Neural cell (in vitro differentiated cells): ENCODE measurements around the gene TPMT. TPM values are rescaled to one million over a fixed set of nuclear protein-coding genes. Genes with fewer than 3 reads are reported as not detected.
"Not testable (repeated sequence)": the region's sequence is repeated elsewhere in the genome, so short reads cannot be mapped to it uniquely, and the experiment has no call there.

Source experiments
- H2AFZ ChIP-seq: fragments of 200-600, 300-800 bp; sonication (generic), shearing (Covaris generic); 2 replicates; pipeline ENCODE4 v1.6.0; 2014; ENCODE audit warnings: low read depth, mild to moderate bottlenecking, antibody characterized with exemption, low read length, moderate library complexity
- H3F3A ChIP-seq: fragments of 200-600 bp; shearing (Covaris generic); 2 replicates; pipeline ENCODE4 v1.6.1; 2016; ENCODE audit warnings: mild to moderate bottlenecking, moderate library complexity, mixed read lengths, antibody characterized with exemption, low read length; ENCODE audit not compliant: insufficient read depth, poor library complexity, severe bottlenecking
- H3K27ac ChIP-seq: fragments of 200-600, 300-800 bp; sonication (generic), shearing (Covaris generic); 2 replicates; pipeline ENCODE4 v1.5.1; 2014; ENCODE audit warnings: mild to moderate bottlenecking, low read length, moderate library complexity
- H3K27me3 ChIP-seq: fragments of 300-800, 200-600 bp; sonication (generic), shearing (Covaris generic); 2 replicates; pipeline ENCODE4 v1.6.0; 2014; ENCODE audit warnings: mild to moderate bottlenecking, low read depth, low read length, moderate library complexity; ENCODE audit not compliant: insufficient read depth
- H3K36me3 ChIP-seq: fragments of 300-800, 200-600 bp; sonication (generic), shearing (Covaris generic); 2 replicates; pipeline ENCODE4 v1.5.1; 2014; ENCODE audit warnings: mild to moderate bottlenecking, antibody characterized with exemption, low read length, moderate library complexity; ENCODE audit not compliant: insufficient read depth
- H3K4me2 ChIP-seq: fragments of 300-800, 200-600 bp; sonication (generic), shearing (Covaris generic); 2 replicates; pipeline ENCODE4 v1.6.0; 2014; ENCODE audit warnings: mild to moderate bottlenecking, low read length
- H3K4me3 ChIP-seq: fragments of 300-800, 200-600 bp; sonication (generic), shearing (Covaris generic); 2 replicates; pipeline ENCODE4 v1.5.1; 2014; ENCODE audit warnings: mild to moderate bottlenecking, low read length, moderate library complexity
- H3K79me2 ChIP-seq: fragments of 200-600 bp; shearing (Covaris generic); replicated peaks from 2 replicates; pipeline ENCODE4 v1.6.0; 2014; ENCODE audit warnings: mild to moderate bottlenecking, low read length, moderate library complexity; ENCODE audit not compliant: insufficient read depth
- H3K9ac ChIP-seq: fragments of 300-800, 200-600 bp; sonication (generic), shearing (Covaris generic); 2 replicates; pipeline ENCODE4 v1.6.1; 2016; ENCODE audit warnings: mild to moderate bottlenecking, low read length, mixed read lengths
- H3K9me2 ChIP-seq: fragments of 200-600 bp; shearing (Covaris generic); 2 replicates; pipeline ENCODE4 v1.6.1; 2016; ENCODE audit warnings: mild to moderate bottlenecking, low read length, mixed read lengths; ENCODE audit not compliant: insufficient read depth
- H3K9me3 ChIP-seq: fragments of 200-600, 300-800 bp; sonication (generic), shearing (Covaris generic); 2 replicates; pipeline ENCODE4 v1.6.1; 2016; ENCODE audit warnings: mild to moderate bottlenecking, mixed run types, low read length, moderate library complexity, mixed read lengths
- H4K20me1 ChIP-seq: fragments of 200-600 bp; shearing (Covaris generic); 2 replicates; pipeline ENCODE4 v1.6.1; 2016; ENCODE audit warnings: mild to moderate bottlenecking, mixed run types; ENCODE audit not compliant: insufficient read depth
- EP300 ChIP-seq: fragments of 450-650 bp; conservative IDR thresholded peaks from 2 replicates; pipeline ENCODE4 v1.6.1; 2014; ENCODE audit warnings: antibody characterized with exemption, mild to moderate bottlenecking, moderate library complexity; ENCODE audit not compliant: poor library complexity, severe bottlenecking
- EZH2 ChIP-seq: fragments of 200-600, 300-800 bp; shearing (Covaris generic), sonication (generic); IDR thresholded peaks from 2 replicates; pipeline ENCODE4 v1.6.1; 2014; ENCODE audit warnings: antibody characterized with exemption, low read length, borderline replicate concordance, mild to moderate bottlenecking; ENCODE audit not compliant: insufficient read depth, poor library complexity, severe bottlenecking
- MXI1 ChIP-seq: fragments of 450-650 bp; conservative IDR thresholded peaks from 2 replicates; pipeline ENCODE4 v1.6.1; 2014; ENCODE audit warnings: antibody characterized with exemption, mild to moderate bottlenecking; ENCODE audit not compliant: poor library complexity, severe bottlenecking
- POLR2AphosphoS5 ChIP-seq: IDR thresholded peaks from 2 replicates; pipeline ENCODE4 v1.6.1; 2012
- RAD21 ChIP-seq: fragments of 450-650 bp; conservative IDR thresholded peaks from 2 replicates; pipeline ENCODE4 v1.6.1; 2014; ENCODE audit warnings: antibody characterized with exemption, mild to moderate bottlenecking, moderate library complexity
- SMC3 ChIP-seq: fragments of 450-650 bp; conservative IDR thresholded peaks from 2 replicates; pipeline ENCODE4 v1.6.1; 2014; ENCODE audit warnings: antibody characterized with exemption, mild to moderate bottlenecking, moderate library complexity; ENCODE audit not compliant: poor library complexity
- TAF1 ChIP-seq: IDR thresholded peaks from 2 replicates; pipeline ENCODE4 v1.6.1; 2012; ENCODE audit warnings: low read depth
- polyA plus RNA-seq: library from polyadenylated mRNA; depleted of rRNA; stranded (reverse); fragments of >200 nt; gene quantifications from 2 replicates; pipeline ENCODE4 v1.2.3, GENCODE V29; 2014
- TF ChIP-seq, protein P1 (sequence below): IDR thresholded peaks from 2 replicates; pipeline ENCODE4 v1.6.1; 2012; ENCODE audit warnings: borderline replicate concordance
- TF ChIP-seq, protein P2 (sequence below): fragments of 450-650 bp; IDR thresholded peaks from 2 replicates; pipeline ENCODE4 v1.5.1; 2014; ENCODE audit warnings: antibody characterized with exemption, mild to moderate bottlenecking, moderate library complexity; ENCODE audit not compliant: poor library complexity, severe bottlenecking

The TPMT gene
- polyA plus RNA-seq, 1 donor from 2014 or later, result 5.7 TPM

DNA sequence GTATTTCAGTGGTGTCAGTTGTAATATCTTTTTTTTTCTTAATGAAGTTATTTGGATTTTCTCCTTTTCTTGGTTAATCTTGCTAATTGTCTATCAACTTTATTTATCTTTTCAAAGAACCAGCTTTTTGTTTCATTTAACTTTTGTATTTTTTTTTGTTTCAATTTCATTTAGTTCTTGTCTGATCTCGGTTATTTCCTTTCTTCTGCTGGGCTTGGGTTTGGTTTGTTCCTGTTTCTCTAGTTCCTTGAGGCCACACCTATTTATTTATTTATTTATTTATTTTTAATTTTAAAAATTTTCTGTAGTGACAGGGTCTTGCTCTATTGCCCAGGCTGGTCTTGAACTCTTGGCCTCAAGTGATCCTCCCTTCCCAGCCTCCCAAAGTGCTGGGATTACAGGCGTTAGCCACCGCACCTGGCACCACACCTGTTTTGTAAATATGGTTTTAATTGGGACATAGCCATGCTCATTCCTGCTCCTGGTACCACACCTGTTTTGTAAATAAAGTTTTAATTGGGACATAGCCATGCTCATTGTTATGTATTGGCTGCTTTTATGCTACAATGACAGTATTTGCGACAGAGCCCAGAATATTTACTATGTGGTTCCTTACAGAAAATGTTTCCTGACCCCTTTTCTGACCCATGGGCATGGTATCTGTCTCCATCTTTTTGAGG, 22.5 kb upstream of the TPMT start:
- Histone ChIP-seq H3K9me3 (no peaks in the 10 kb centered on the region), H3K27ac (no peak overlapping the region), H3K4me3 (no peak overlapping the region), H3K9ac (no peak overlapping the region), H3F3A (no peaks in the 10 kb centered on the region), H3K36me3 (no peaks in the 10 kb centered on the region), H2AFZ (no peak overlapping the region), H4K20me1 (no peaks in the 10 kb centered on the region), H3K4me2 (no peak overlapping the region), H3K79me2 (no peaks in the 10 kb centered on the region), H3K9me2 (no peaks in the 10 kb centered on the region), H3K27me3 (no peaks in the 10 kb centered on the region)
- TF ChIP-seq, protein P1, sequence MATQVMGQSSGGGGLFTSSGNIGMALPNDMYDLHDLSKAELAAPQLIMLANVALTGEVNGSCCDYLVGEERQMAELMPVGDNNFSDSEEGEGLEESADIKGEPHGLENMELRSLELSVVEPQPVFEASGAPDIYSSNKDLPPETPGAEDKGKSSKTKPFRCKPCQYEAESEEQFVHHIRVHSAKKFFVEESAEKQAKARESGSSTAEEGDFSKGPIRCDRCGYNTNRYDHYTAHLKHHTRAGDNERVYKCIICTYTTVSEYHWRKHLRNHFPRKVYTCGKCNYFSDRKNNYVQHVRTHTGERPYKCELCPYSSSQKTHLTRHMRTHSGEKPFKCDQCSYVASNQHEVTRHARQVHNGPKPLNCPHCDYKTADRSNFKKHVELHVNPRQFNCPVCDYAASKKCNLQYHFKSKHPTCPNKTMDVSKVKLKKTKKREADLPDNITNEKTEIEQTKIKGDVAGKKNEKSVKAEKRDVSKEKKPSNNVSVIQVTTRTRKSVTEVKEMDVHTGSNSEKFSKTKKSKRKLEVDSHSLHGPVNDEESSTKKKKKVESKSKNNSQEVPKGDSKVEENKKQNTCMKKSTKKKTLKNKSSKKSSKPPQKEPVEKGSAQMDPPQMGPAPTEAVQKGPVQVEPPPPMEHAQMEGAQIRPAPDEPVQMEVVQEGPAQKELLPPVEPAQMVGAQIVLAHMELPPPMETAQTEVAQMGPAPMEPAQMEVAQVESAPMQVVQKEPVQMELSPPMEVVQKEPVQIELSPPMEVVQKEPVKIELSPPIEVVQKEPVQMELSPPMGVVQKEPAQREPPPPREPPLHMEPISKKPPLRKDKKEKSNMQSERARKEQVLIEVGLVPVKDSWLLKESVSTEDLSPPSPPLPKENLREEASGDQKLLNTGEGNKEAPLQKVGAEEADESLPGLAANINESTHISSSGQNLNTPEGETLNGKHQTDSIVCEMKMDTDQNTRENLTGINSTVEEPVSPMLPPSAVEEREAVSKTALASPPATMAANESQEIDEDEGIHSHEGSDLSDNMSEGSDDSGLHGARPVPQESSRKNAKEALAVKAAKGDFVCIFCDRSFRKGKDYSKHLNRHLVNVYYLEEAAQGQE, result no peak
- TF ChIP-seq, protein P2, sequence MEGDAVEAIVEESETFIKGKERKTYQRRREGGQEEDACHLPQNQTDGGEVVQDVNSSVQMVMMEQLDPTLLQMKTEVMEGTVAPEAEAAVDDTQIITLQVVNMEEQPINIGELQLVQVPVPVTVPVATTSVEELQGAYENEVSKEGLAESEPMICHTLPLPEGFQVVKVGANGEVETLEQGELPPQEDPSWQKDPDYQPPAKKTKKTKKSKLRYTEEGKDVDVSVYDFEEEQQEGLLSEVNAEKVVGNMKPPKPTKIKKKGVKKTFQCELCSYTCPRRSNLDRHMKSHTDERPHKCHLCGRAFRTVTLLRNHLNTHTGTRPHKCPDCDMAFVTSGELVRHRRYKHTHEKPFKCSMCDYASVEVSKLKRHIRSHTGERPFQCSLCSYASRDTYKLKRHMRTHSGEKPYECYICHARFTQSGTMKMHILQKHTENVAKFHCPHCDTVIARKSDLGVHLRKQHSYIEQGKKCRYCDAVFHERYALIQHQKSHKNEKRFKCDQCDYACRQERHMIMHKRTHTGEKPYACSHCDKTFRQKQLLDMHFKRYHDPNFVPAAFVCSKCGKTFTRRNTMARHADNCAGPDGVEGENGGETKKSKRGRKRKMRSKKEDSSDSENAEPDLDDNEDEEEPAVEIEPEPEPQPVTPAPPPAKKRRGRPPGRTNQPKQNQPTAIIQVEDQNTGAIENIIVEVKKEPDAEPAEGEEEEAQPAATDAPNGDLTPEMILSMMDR, result no peak
- TF ChIP-seq POLR2AphosphoS5 (no peak), RAD21 (no peak), EZH2 (no peak), EP300 (no peak)

DNA sequence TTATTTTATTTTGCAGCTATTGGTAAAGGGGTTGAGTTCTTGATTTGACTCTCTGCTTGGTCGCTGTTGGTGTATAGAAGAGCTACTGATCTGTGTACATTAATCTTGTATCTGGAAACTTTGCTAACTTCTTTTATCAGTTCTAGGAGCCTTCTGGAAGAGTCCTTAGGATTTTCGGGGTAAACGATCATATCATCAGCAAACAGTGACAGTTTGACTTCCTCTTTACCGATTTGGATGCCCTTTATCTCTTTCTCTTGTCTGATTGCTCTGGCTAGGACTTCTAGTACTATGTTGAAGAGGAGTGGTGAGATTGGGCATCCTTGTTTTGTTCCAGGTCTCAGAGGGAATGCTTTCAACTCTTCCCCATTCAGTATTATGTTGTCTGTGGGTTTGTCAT, 21.3 kb upstream of the TPMT start:
- not testable (repeated sequence) for H3K4me3 ChIP-seq, H3K27ac ChIP-seq, H3K79me2 ChIP-seq, H3K4me2 ChIP-seq, H3K9me3 ChIP-seq, H2AFZ ChIP-seq, H3K27me3 ChIP-seq, H3K9me2 ChIP-seq, H3F3A ChIP-seq, H3K36me3 ChIP-seq, H3K9ac ChIP-seq, H4K20me1 ChIP-seq

DNA sequence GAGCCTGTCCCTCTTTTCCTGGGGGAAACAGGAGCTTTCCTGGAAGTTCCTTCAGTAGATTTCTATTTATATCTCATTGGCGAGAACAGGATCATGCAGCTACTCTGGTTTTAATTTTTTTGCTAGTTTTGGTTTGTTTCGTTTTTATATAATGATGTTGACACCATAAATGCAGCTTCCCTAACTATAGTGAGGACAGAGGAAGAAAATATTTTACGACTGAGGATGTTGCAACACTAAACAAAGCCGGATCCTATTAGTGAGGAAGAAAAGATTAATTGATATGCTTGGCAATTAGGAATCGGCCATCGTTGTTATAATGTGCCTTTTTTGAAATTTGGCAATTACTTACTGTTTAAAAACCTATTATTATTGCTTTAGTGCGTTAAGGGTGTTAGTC, 17.0 kb upstream of the TPMT start:
- peaks cover 12% of the 10 kb centered on the region for H3K36me3 ChIP-seq
- H3K9ac ChIP-seq, result no peak overlapping the region
- H3K9me2 ChIP-seq, result no peaks in the 10 kb centered on the region
- no peaks in the 10 kb centered on the region for H3K9me3 ChIP-seq
- no peaks in the 10 kb centered on the region for H3K27me3 ChIP-seq
- H3K27ac ChIP-seq, result no peak overlapping the region
- no peak for TF ChIP-seq RAD21
- no peak for TF ChIP-seq MXI1
- no peak for TF ChIP-seq EP300
- TF ChIP-seq EZH2, result no peak
- no peak for TF ChIP-seq TAF1
- TF ChIP-seq, protein P1, result no peak
- TF ChIP-seq, protein P2, result no peak
- no peak for TF ChIP-seq SMC3
- no peak for TF ChIP-seq POLR2AphosphoS5
- H4K20me1 ChIP-seq, result no peaks in the 10 kb centered on the region
- no peak overlapping the region for H3K4me2 ChIP-seq
- no peaks in the 10 kb centered on the region for H3K79me2 ChIP-seq
- no peaks in the 10 kb centered on the region for H3F3A ChIP-seq
- no peak overlapping the region for H2AFZ ChIP-seq
- H3K4me3 ChIP-seq, result no peak overlapping the region
